GM23338 (cell line): ENCODE results near the gene CLDN7. TPM values are rescaled to one million over a fixed set of nuclear protein-coding genes. Genes with fewer than 3 reads are reported as not detected.

Source experiments
- ATAC-seq: fragments of 200-7000 bp; cut with Tn5 transposase; 3 replicates; pipeline ENCODE4 v1.9.1; 2020
- DNase-seq: peaks from one replicate; pipeline ENCODE4 v3.0.0-alpha.2; 2015; ENCODE audit warnings: low spot score
- H2AFZ ChIP-seq: fragments of 200-600 bp; sonication (generic); 2 replicates; pipeline ENCODE4 v1.8.0; 2016; ENCODE audit warnings: antibody characterized with exemption, mild to moderate bottlenecking, moderate library complexity
- H3F3A ChIP-seq: fragments of 200-600 bp; sonication (generic); replicated peaks from 2 replicates; pipeline ENCODE4 v1.8.0; 2017; ENCODE audit warnings: antibody characterized with exemption, mixed run types, low read depth
- H3K27ac ChIP-seq: fragments of 200-600 bp; sonication (generic); 2 replicates; pipeline ENCODE4 v1.6.1; 2016; ENCODE audit warnings: low read depth
- H3K27me3 ChIP-seq: fragments of 200-600 bp; sonication (generic); 2 replicates; pipeline ENCODE4 v1.8.0; 2016; ENCODE audit warnings: mild to moderate bottlenecking, mixed run types, moderate library complexity; ENCODE audit not compliant: insufficient read depth
- H3K36me3 ChIP-seq: fragments of 200-600 bp; sonication (generic); 2 replicates; pipeline ENCODE4 v1.8.0; 2016; ENCODE audit warnings: mild to moderate bottlenecking; ENCODE audit not compliant: insufficient read depth
- H3K4me1 ChIP-seq: fragments of 200-600 bp; sonication (generic); 2 replicates; pipeline ENCODE4 v1.8.0; 2016; ENCODE audit warnings: mild to moderate bottlenecking, moderate library complexity; ENCODE audit not compliant: insufficient read depth
- H3K4me2 ChIP-seq: fragments of 200-600 bp; sonication (generic); 2 replicates; pipeline ENCODE4 v1.7.1; 2017; ENCODE audit warnings: mixed run types
- H3K4me3 ChIP-seq: fragments of 200-600 bp; sonication (generic); 2 replicates; pipeline ENCODE4 v1.6.1; 2016; ENCODE audit warnings: mixed run types
- H3K79me2 ChIP-seq: fragments of 200-600 bp; sonication (generic); replicated peaks from 2 replicates; pipeline ENCODE4 v1.8.0; 2017; ENCODE audit warnings: mild to moderate bottlenecking; ENCODE audit not compliant: insufficient read depth
- H3K9me2 ChIP-seq: fragments of 200-600 bp; sonication (generic); 2 replicates; pipeline ENCODE4 v1.8.0; 2017; ENCODE audit not compliant: insufficient read depth
- H4K20me1 ChIP-seq: fragments of 200-600 bp; sonication (generic); replicated peaks from 2 replicates; pipeline ENCODE4 v1.8.0; 2017; ENCODE audit warnings: mild to moderate bottlenecking; ENCODE audit not compliant: insufficient read depth
- H3K27ac Mint-ChIP-seq: 2 replicates; pipeline ENCODE4 v1.8.0; 2020; ENCODE audit warnings: inconsistent platforms, mild to moderate bottlenecking, moderate library complexity, mixed read lengths
- H3K27me3 Mint-ChIP-seq: 3 replicates; pipeline ENCODE4 v1.8.0; 2022; ENCODE audit warnings: low read depth, mild to moderate bottlenecking, moderate library complexity, mixed read lengths, inconsistent platforms; ENCODE audit not compliant: insufficient read depth, poor library complexity
- H3K36me3 Mint-ChIP-seq: 3 replicates; pipeline ENCODE4 v1.8.0; 2021; ENCODE audit warnings: low read depth, mild to moderate bottlenecking, inconsistent platforms, moderate library complexity, mixed read lengths
- H3K4me1 Mint-ChIP-seq: 3 replicates; pipeline ENCODE4 v1.8.0; 2020; ENCODE audit warnings: mild to moderate bottlenecking, inconsistent platforms, mixed read lengths
- H3K4me3 Mint-ChIP-seq: 3 replicates; pipeline ENCODE4 v1.8.0; 2021; ENCODE audit warnings: moderate library complexity, mild to moderate bottlenecking, inconsistent platforms, mixed read lengths
- H3K9me3 Mint-ChIP-seq: 3 replicates; pipeline ENCODE4 v1.8.0; 2020; ENCODE audit warnings: moderate library complexity, mild to moderate bottlenecking, inconsistent platforms, mixed read lengths
- CREB1 ChIP-seq: fragments of 250-450 bp; sonication (Bioruptor Pico); IDR thresholded peaks from 2 replicates; pipeline ENCODE4 v1.5.0; 2020; ENCODE audit warnings: low read depth, mild to moderate bottlenecking, moderate library complexity
- EZH2 ChIP-seq: fragments of 200-600 bp; sonication (generic); IDR thresholded peaks from one replicate; pipeline ENCODE4 v1.8.0; 2017; ENCODE audit warnings: antibody characterized with exemption, mild to moderate bottlenecking, low read depth; ENCODE audit not compliant: unreplicated experiment
- EZH2phosphoT487 ChIP-seq: fragments of 200-600 bp; sonication (generic); IDR thresholded peaks from one replicate; pipeline ENCODE4 v1.8.1; 2018; ENCODE audit warnings: antibody characterized with exemption; ENCODE audit not compliant: unreplicated experiment
- JUNB ChIP-seq: IDR thresholded peaks from one replicate; pipeline ENCODE4 v1.6.1; 2016; ENCODE audit warnings: antibody characterized with exemption; ENCODE audit not compliant: unreplicated experiment
- POLR2AphosphoS5 ChIP-seq: IDR thresholded peaks from 2 replicates; pipeline ENCODE4 v1.6.1; 2016; ENCODE audit warnings: antibody characterized with exemption, low read depth
- STAT1 ChIP-seq: IDR thresholded peaks from one replicate; pipeline ENCODE4 v1.6.1; 2016; ENCODE audit warnings: antibody characterized with exemption; ENCODE audit not compliant: unreplicated experiment
- ZNF114 ChIP-seq: fragments of 250-450 bp; sonication (Bioruptor Pico); IDR thresholded peaks from 2 replicates; pipeline ENCODE4 v1.5.0; 2020; ENCODE audit warnings: mild to moderate bottlenecking, moderate library complexity
- ZNF331 ChIP-seq: fragments of 250-450 bp; sonication (Bioruptor Pico); IDR thresholded peaks from 2 replicates; pipeline ENCODE4 v1.5.0; 2020; ENCODE audit warnings: low read depth, mild to moderate bottlenecking, moderate library complexity
- polyA plus RNA-seq: library from polyadenylated mRNA; unstranded; fragments of >200 nt; fragmentation: Nextera tagmentation; extraction: Ambion mirVana; gene quantifications from 2 replicates; pipeline ENCODE4 v1.2.1, GENCODE V29; 2016
- total RNA-seq: library from RNA; depleted of rRNA; stranded (reverse); fragments of >200 nt; shearing (Covaris generic); gene quantifications from 2 replicates; pipeline ENCODE4 v1.2.3, GENCODE V29; 2014
- TF ChIP-seq, protein P1 (sequence below): IDR thresholded peaks from 2 replicates; pipeline ENCODE4 v1.6.1; 2016; ENCODE audit warnings: antibody characterized with exemption
- TF ChIP-seq, protein P2 (sequence below): IDR thresholded peaks from one replicate; pipeline ENCODE4 v1.6.1; 2018; ENCODE audit warnings: antibody characterized with exemption; ENCODE audit not compliant: unreplicated experiment

CLDN7 gene
- total and polyA plus RNA-seq, 2 experiments from 2014 or later: 50.7 to 111 TPM

DNA sequence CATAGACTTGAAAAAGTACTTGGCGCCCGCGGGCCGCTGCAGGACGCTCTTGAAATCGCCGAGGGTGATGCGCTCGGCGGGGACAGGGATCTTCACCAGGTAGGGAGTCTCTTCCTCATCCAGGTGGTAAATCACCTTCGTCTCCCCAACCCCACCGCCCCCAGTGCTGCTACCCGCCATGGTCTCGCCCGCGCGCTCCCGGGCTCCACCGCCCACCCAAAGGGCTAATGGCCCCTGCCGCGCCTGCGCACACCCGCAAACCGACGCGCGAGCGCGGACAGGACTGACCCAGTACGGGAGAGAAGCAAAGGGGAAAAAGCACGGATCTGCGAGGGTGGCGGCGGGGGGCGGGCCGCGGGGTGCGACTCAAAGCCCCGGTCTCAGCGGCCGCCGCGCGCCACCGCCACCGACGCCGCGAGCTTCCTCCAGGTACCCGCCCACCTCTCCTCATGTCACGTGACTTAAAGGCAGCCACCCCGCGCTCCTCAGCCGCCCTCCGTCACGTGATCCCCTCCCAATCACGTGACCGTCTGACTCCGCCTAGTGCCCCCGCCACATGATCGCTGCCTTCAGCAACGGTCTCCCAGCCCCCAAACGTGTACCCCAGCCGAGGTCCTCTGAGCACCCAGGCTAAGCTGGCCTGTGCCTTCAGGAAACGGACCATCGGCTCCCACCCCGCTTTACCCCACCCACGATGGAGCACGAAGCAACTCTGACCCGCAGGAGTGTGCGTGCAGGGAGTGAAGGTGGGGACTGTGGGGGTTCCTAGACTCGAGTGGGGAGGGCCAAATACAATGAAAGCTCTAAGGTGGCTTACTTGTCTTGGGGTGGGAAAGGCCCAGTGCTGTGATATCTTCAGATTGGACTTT lies 28.0 kb downstream of the CLDN7 start, which contains the start of gene DVL2:
TSS of gene DVL2 (minus strand) at position 435 of the 869 bp plus-strand sequence. CDS start at position 180, 255 bp downstream.
- Mint-ChIP-seq H3K4me3 (peak within 1 kb of the TSS; percentile 100), H3K36me3 (peaks cover 52% of the 10 kb centered on the region), H3K4me1 (peaks cover 26% of the 10 kb centered on the region), H3K27ac (peak within 1 kb of the TSS; percentile 97), H3K27me3 (peaks cover 19% of the 10 kb centered on the region), H3K9me3 (peaks cover 3% of the 10 kb centered on the region; the same call in 2 of the 3 replicates)
- peaks cover 74% of the 10 kb centered on the region for H3K79me2 ChIP-seq
- H4K20me1 ChIP-seq: peaks cover 37% of the 10 kb centered on the region
- H3K9me2 ChIP-seq: no peaks in the 10 kb centered on the region
- DNase-seq: peak; percentile 99
- H3F3A ChIP-seq: peaks cover 36% of the 10 kb centered on the region
- no peaks in the 10 kb centered on the region for H3K27me3 ChIP-seq
- peak; percentile 42 for ATAC-seq
- peaks cover 21% of the 10 kb centered on the region for H3K4me1 ChIP-seq
- H2AFZ ChIP-seq: peak within 1 kb of the TSS; percentile 88
- H3K4me3 ChIP-seq: peak within 1 kb of the TSS; percentile 97
- peak within 1 kb of the TSS; percentile 97 for H3K4me2 ChIP-seq
- peaks cover 11% of the 10 kb centered on the region for H3K36me3 ChIP-seq
- H3K27ac ChIP-seq: peak within 1 kb of the TSS; percentile 85
- TF ChIP-seq CREB1 (CRISPR knock-in tag): peak; percentile 78
- peak; percentile 100 for TF ChIP-seq POLR2AphosphoS5
- TF ChIP-seq, protein P1, sequence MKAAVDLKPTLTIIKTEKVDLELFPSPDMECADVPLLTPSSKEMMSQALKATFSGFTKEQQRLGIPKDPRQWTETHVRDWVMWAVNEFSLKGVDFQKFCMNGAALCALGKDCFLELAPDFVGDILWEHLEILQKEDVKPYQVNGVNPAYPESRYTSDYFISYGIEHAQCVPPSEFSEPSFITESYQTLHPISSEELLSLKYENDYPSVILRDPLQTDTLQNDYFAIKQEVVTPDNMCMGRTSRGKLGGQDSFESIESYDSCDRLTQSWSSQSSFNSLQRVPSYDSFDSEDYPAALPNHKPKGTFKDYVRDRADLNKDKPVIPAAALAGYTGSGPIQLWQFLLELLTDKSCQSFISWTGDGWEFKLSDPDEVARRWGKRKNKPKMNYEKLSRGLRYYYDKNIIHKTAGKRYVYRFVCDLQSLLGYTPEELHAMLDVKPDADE: peak; percentile 61; the same call in 1 of the 2 replicates
- TF ChIP-seq ZNF331 (CRISPR knock-in tag): no peak
- TF ChIP-seq JUNB: no peak

DNA sequence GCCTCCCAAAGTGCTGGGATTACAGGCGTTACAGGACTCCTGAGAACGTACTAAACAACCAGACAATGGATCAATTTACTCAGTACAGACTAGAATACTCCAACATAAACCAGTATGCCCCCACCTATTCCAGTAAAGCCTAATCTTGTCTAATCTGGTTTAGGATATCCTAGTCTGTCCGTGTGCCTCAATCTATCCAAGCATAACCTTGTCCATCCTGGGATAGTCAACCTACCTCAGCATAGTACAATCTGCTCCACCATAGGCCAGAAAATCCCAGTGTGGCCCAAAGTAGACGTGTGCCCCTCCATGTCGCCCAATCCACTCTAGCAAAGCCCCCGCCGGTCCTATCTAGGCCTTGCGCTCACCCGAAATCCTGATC lies 28.6 kb downstream of the CLDN7 start:
- Mint-ChIP-seq H3K36me3 (peaks cover 59% of the 10 kb centered on the region), H3K4me3 (peak overlapping the region; percentile 100)
- TF ChIP-seq, protein P1: no peak
- TF ChIP-seq EZH2phosphoT487 (no peak), STAT1 (no peak), POLR2AphosphoS5 (no peak), ZNF114 (CRISPR knock-in tag) (no peak), CREB1 (CRISPR knock-in tag) (no peak), EZH2 (no peak)
- TF ChIP-seq, protein P2, sequence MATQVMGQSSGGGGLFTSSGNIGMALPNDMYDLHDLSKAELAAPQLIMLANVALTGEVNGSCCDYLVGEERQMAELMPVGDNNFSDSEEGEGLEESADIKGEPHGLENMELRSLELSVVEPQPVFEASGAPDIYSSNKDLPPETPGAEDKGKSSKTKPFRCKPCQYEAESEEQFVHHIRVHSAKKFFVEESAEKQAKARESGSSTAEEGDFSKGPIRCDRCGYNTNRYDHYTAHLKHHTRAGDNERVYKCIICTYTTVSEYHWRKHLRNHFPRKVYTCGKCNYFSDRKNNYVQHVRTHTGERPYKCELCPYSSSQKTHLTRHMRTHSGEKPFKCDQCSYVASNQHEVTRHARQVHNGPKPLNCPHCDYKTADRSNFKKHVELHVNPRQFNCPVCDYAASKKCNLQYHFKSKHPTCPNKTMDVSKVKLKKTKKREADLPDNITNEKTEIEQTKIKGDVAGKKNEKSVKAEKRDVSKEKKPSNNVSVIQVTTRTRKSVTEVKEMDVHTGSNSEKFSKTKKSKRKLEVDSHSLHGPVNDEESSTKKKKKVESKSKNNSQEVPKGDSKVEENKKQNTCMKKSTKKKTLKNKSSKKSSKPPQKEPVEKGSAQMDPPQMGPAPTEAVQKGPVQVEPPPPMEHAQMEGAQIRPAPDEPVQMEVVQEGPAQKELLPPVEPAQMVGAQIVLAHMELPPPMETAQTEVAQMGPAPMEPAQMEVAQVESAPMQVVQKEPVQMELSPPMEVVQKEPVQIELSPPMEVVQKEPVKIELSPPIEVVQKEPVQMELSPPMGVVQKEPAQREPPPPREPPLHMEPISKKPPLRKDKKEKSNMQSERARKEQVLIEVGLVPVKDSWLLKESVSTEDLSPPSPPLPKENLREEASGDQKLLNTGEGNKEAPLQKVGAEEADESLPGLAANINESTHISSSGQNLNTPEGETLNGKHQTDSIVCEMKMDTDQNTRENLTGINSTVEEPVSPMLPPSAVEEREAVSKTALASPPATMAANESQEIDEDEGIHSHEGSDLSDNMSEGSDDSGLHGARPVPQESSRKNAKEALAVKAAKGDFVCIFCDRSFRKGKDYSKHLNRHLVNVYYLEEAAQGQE: no peak

More for the DNA sequence above, 28.6 kb downstream of the CLDN7 start:
- H3K27ac Mint-ChIP-seq: peak overlapping the region; percentile 97
- Histone ChIP-seq H3K4me3 (peak overlapping the region; percentile 97), H3F3A (peaks cover 36% of the 10 kb centered on the region), H3K4me1 (peaks cover 21% of the 10 kb centered on the region), H3K27ac (peak overlapping the region; percentile 85), H3K27me3 (no peaks in the 10 kb centered on the region), H3K36me3 (peaks cover 11% of the 10 kb centered on the region), H4K20me1 (peaks cover 37% of the 10 kb centered on the region), H2AFZ (peak overlapping the region; percentile 88), H3K79me2 (peaks cover 68% of the 10 kb centered on the region), H3K9me2 (no peaks in the 10 kb centered on the region), H3K4me2 (peak overlapping the region; percentile 97)
- ATAC-seq: peak; percentile 15
- H3K4me1 Mint-ChIP-seq: peaks cover 26% of the 10 kb centered on the region
- DNase-seq: no peak
- H3K27me3 Mint-ChIP-seq: peaks cover 15% of the 10 kb centered on the region
- peaks cover 3% of the 10 kb centered on the region; the same call in 2 of the 3 replicates for H3K9me3 Mint-ChIP-seq
